Raji (cell line): ENCODE data around the gene TET2.

Experiments used
- POLR2A ChIP-seq: IDR thresholded peaks from 2 replicates; pipeline ENCODE4 v1.6.1; 2011; ENCODE audit warnings: low read depth, low read length, control low read depth; ENCODE audit not compliant: insufficient read depth

TET2 gene

GRCh38 chr4:105276361-105277104, 129.9 kb downstream of the TET2 start:
- no peak for TF ChIP-seq POLR2A

- no peak for TF ChIP-seq POLR2A
Measured at GRCh38 chr4:105277702-105278101, 131.0 kb downstream of the TET2 start.

- TF ChIP-seq POLR2A = no peak
Measured at GRCh38 chr4:105279314-105279713, 132.6 kb downstream of the TET2 start.

GRCh38 chr4:105280338-105281123, 133.9 kb downstream of the TET2 start:
- TF ChIP-seq POLR2A = no peak

- no peak for TF ChIP-seq POLR2A
Measured at GRCh38 chr4:105281124-105281415, 134.4 kb downstream of the TET2 start.

- TF ChIP-seq POLR2A = no peak
Measured at GRCh38 chr4:105282489-105282888, 135.8 kb downstream of the TET2 start.

GRCh38 chr4:105283501-105283900, 136.8 kb downstream of the TET2 start:
- TF ChIP-seq POLR2A = no peak

- TF ChIP-seq POLR2A = no peak
Measured at GRCh38 chr4:105288121-105288520, 141.4 kb downstream of the TET2 start.

- no peak for TF ChIP-seq POLR2A
Measured at GRCh38 chr4:105291925-105292324, 145.2 kb downstream of the TET2 start.

- no peak for TF ChIP-seq POLR2A
Measured at GRCh38 chr4:105293360-105293759, 146.7 kb downstream of the TET2 start.

GRCh38 chr4:105296672-105297071, 150.0 kb downstream of the TET2 start:
- TF ChIP-seq POLR2A = no peak

GRCh38 chr4:105304085-105304484, 157.4 kb downstream of the TET2 start:
- no peak for TF ChIP-seq POLR2A

GRCh38 chr4:105305019-105305836, 158.6 kb downstream of the TET2 start:
- TF ChIP-seq POLR2A = no peak

GRCh38 chr4:105306158-105306781, 159.6 kb downstream of the TET2 start:
- no peak for TF ChIP-seq POLR2A

- no peak for TF ChIP-seq POLR2A
Measured at GRCh38 chr4:105306820-105307219, 160.1 kb downstream of the TET2 start.
